Body of pancreas (tissue), 4 donors: ENCODE data around the gene RNASE3. TPM values are rescaled to one million over a fixed set of nuclear protein-coding genes. Genes with fewer than 3 reads are reported as not detected.

Source experiments
- ATAC-seq: fragments of 150-250 bp; one replicate; pipeline ENCODE4 v1.9.1; 2016
- DNase-seq, 4 donors: peaks; one replicate each; pipeline ENCODE4 v3.0.0-alpha.2; 2019
- H3K27ac ChIP-seq, 4 donors: fragments of 200-600 bp; sonication (generic); 1 replicate in 3 of 4; 2 replicates in 1 of 4; pipeline versions ENCODE4 v1.5.1 to v1.6.1; 2016 to 2019; ENCODE audit warnings: mild to moderate bottlenecking in 1 of 4, mixed read lengths in 1 of 4, moderate library complexity in 1 of 4
- H3K27me3 ChIP-seq, 2 donors: fragments of 200-600 bp; sonication (generic); one replicate each; pipeline ENCODE4 v1.6.0; 2016; ENCODE audit warnings: mild to moderate bottlenecking in 1 of 2
- H3K36me3 ChIP-seq, 2 donors: fragments of 200-600 bp; sonication (generic); replicated peaks in 1 of 2; 2 replicates each; pipeline ENCODE4 v1.5.1; 2016; ENCODE audit warnings: low read depth in 2 of 2; ENCODE audit not compliant: insufficient read depth in 1 of 2
- H3K4me1 ChIP-seq: fragments of 200-600 bp; sonication (generic); one replicate; pipeline ENCODE4 v1.6.0; 2016
- H3K4me3 ChIP-seq, 2 donors: fragments of 200-600 bp; sonication (generic); 1 replicate in 1 of 2; 2 replicates in 1 of 2; pipeline ENCODE4 v1.5.1; 2016 to 2019
- H3K9me3 ChIP-seq, 3 donors: fragments of 200-600 bp; sonication (generic); 1 replicate in 2 of 3; 2 replicates in 1 of 3; pipeline ENCODE4 v1.5.1; 2016
- CTCF ChIP-seq, 7 experiments: fragments of 450-650 bp in 4 of 7; fragments of 200-600 bp in 3 of 7; sonication (generic) in 3 of 7; IDR thresholded peaks; one replicate each; pipeline ENCODE4 v1.5.1; 2016 to 2019; ENCODE audit warnings: antibody characterized with exemption in 7 of 7
- POLR2A ChIP-seq, 3 donors: fragments of 450-650 bp; IDR thresholded peaks; one replicate each; pipeline ENCODE4 v1.6.1; 2016; ENCODE audit warnings: antibody characterized with exemption in 3 of 3, mild to moderate bottlenecking in 2 of 3
- WGBS, 2 donors: methylation state at CpG; one replicate each; pipeline ENCODE4 v1.1.5; 2017; 5-methylcytosine and 5-hydroxymethylcytosine counted together
- intact Hi-C: fragments of 100-400 bp; cut with DNase I; formaldehyde crosslinking; loops from one replicate; pipeline ENCODE4 v1.15.1; 2023
- total RNA-seq, 2 donors: library from RNA; depleted of rRNA; stranded (reverse); fragments of >200 nt; gene quantifications; one replicate each; pipeline ENCODE4 v1.1.0, GENCODE V29; 2016

RNASE3 gene
- total RNA-seq, 2 donors from 2014 or later: not detected

- Histone ChIP-seq H3K4me3 (no peak overlapping the region), H3K27me3 (no peaks in the 10 kb centered on the region), H3K4me1 (no peaks in the 10 kb centered on the region), H3K27ac (no peak overlapping the region), H3K36me3 (no peaks in the 10 kb centered on the region), H3K9me3 (no peaks in the 10 kb centered on the region)
- DNase-seq (peak in 3 of 4 donors; percentile 21 to 61 (median 29)), ATAC-seq (no peak)
- TF ChIP-seq POLR2A (IDR thresholded peaks at IDR 0.05) (no peak), CTCF (IDR thresholded peaks at IDR 0.05) (peak; percentile 27 to 39 (median 32))
- 28 to 40% methylated on average over 17 to 18 of the region's 18 CpGs for WGBS, 2 donors
- intact Hi-C loops: no loop called here
Measured at GRCh38 chr14:20934148-20934762, 43.1 kb downstream of the RNASE3 start.

GRCh38 chr14:20935303-20935984 lies 44.3 kb downstream of the RNASE3 start:
- TF ChIP-seq POLR2A (IDR thresholded peaks at IDR 0.05) (no peak), CTCF (IDR thresholded peaks at IDR 0.05) (no peak)
- H3K27ac ChIP-seq: no peak overlapping the region
- H3K4me3 ChIP-seq: no peak overlapping the region
- H3K4me1 ChIP-seq: no peaks in the 10 kb centered on the region
- WGBS, 2 donors: 63 to 73% methylated on average over 5 of the region's 5 CpGs
- no peaks in the 10 kb centered on the region for H3K36me3 ChIP-seq
- DNase-seq: no peak
- H3K9me3 ChIP-seq: no peaks in the 10 kb centered on the region
- intact Hi-C loops: no loop called here
- H3K27me3 ChIP-seq: no peaks in the 10 kb centered on the region
- no peak for ATAC-seq

Other genes starting within 250 kb of the RNASE3 start
- not detected for gene OR6S1, start 249.7 kb upstream of the RNASE3 start, total RNA-seq
- 10 to 100 TPM; 41.8 to 47.5 TPM for gene RNASE4, start 206.8 kb upstream of the RNASE3 start, total RNA-seq
- 10 to 100 TPM; 24.1 to 28.0 TPM for gene ANG, start 202.6 kb upstream of the RNASE3 start, total RNA-seq
- gene EDDM3A, start 145.5 kb upstream of the RNASE3 start, total RNA-seq: not detected
- not detected for gene EDDM3B, start 123.0 kb upstream of the RNASE3 start, total RNA-seq
- 1 to 10 TPM in 1 of 2 donors, not detected in 1; 9.6 TPM for gene RNASE6, start 110.1 kb upstream of the RNASE3 start, total RNA-seq
- gene RNASE1, start 88.5 kb upstream of the RNASE3 start, total RNA-seq: 100 to 1,000 TPM; 316 to 772 TPM
- gene RNASE2, start 64.1 kb downstream of the RNASE3 start, total RNA-seq: not detected
- gene METTL17, start 98.6 kb downstream of the RNASE3 start, total RNA-seq: 10 to 100 TPM; 39.2 to 73.7 TPM
- gene SLC39A2, start 107.9 kb downstream of the RNASE3 start, total RNA-seq: not detected
- 100 to 1,000 TPM; 133 to 178 TPM for gene NDRG2, start 133.7 kb downstream of the RNASE3 start, total RNA-seq
- gene TPPP2, start 138.8 kb downstream of the RNASE3 start, total RNA-seq: 1 to 10 TPM in 1 of 2 donors, not detected in 1; 1.3 TPM
- not detected for gene RNASE13, start 143.4 kb downstream of the RNASE3 start, total RNA-seq
- 1 to 10 TPM in 1 of 2 donors, not detected in 1; 1.0 TPM for gene RNASE7, start 151.0 kb downstream of the RNASE3 start, total RNA-seq
- not detected for gene RNASE8, start 166.4 kb downstream of the RNASE3 start, total RNA-seq
- 100 to 1,000 TPM in 1 of 2 donors, 10 to 100 TPM in 1; 58.4 to 142 TPM for gene ARHGEF40, start 178.9 kb downstream of the RNASE3 start, total RNA-seq
- gene ZNF219, start 207.3 kb downstream of the RNASE3 start, total RNA-seq: 10 to 100 TPM; 28.3 to 39.2 TPM
- 1 to 10 TPM in 1 of 2 donors, not detected in 1; 1.3 TPM for gene TMEM253, start 209.7 kb downstream of the RNASE3 start, total RNA-seq